Calu3 (cell line): ENCODE data around the gene CHST6. TPM values are rescaled to one million over a fixed set of nuclear protein-coding genes. Genes with fewer than 3 reads are reported as not detected.
"Not testable (repeated sequence)": the region's sequence is repeated elsewhere in the genome, so short reads cannot be mapped to it uniquely, and the experiment has no call there.

Source experiments
- BruUV-seq: library from RNA; stranded (reverse); fragments of 400-500 nt; replicated peaks from 2 replicates; lab custom pipeline; 2021; lab: Mats Ljungman, UMichigan
- CTCF ChIA-PET: fragments of 300-600 bp; sonication (Branson Sonifier 250); formaldehyde crosslinking; loops from one replicate; lab custom pipeline; 2022; ENCODE audit warnings: antibody characterized with exemption; lab: Charles Lee
- DNase-seq: peaks from one replicate; pipeline ENCODE4 v3.0.0; 2022
- H3K27ac Mint-ChIP-seq: one replicate; pipeline ENCODE4 v1.8.0; 2022; ENCODE audit warnings: mixed read lengths; ENCODE audit not compliant: unreplicated experiment
- H3K27me3 Mint-ChIP-seq: one replicate; pipeline ENCODE4 v1.8.0; 2022; ENCODE audit warnings: mixed read lengths; ENCODE audit not compliant: unreplicated experiment
- H3K36me3 Mint-ChIP-seq: one replicate; pipeline ENCODE4 v1.8.0; 2022; ENCODE audit warnings: mild to moderate bottlenecking, moderate library complexity, mixed read lengths; ENCODE audit not compliant: insufficient read depth, unreplicated experiment
- H3K4me1 Mint-ChIP-seq: one replicate; pipeline ENCODE4 v1.8.0; 2022; ENCODE audit warnings: mild to moderate bottlenecking, low read depth, mixed read lengths; ENCODE audit not compliant: unreplicated experiment
- H3K4me3 Mint-ChIP-seq: one replicate; pipeline ENCODE4 v1.8.0; 2022; ENCODE audit warnings: mild to moderate bottlenecking, low read depth, moderate library complexity, mixed read lengths; ENCODE audit not compliant: unreplicated experiment
- H3K9me3 Mint-ChIP-seq: one replicate; pipeline ENCODE4 v1.8.0; 2022; ENCODE audit warnings: low read depth, mixed read lengths; ENCODE audit not compliant: unreplicated experiment
- intact Hi-C: fragments of 100-400 bp; cut with micrococcal nuclease; formaldehyde crosslinking; loops from one replicate; pipeline ENCODE4 v1.10.0; 2022; ENCODE audit not compliant: unreplicated experiment
- total RNA-seq: library from RNA; stranded (reverse); gene quantifications from 2 replicates; pipeline ENCODE4 v1.2.3, GENCODE V29; 2022
- TF ChIP-seq, protein P1 (sequence below): fragments of 200-600 bp; IDR thresholded peaks from one replicate; pipeline ENCODE4 v1.8.0; 2022; ENCODE audit warnings: antibody characterized with exemption; ENCODE audit not compliant: unreplicated experiment

CHST6 gene
- total RNA-seq, 1 experiment from 2014 or later: 4.3 TPM

DNA sequence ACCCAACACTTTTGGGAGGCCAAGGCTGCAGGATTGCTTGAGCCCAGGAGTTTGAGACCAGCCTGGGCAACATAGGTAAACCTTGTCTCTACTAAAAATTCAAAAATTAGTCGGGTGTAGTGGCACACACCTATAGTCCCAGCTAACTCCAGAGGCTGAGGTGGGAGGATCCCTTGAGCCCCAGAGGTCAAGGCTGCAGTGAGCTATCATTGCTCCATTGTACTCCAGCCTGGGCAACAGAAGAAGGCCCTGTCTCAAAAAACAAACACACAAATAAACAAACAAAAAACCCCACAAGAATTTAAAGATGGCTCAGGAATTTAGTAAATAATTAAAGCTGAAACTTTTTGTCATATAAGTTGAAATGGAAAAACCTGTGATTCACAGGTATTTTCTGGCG, 28.5 kb downstream of the CHST6 start:
- DNase-seq: no peak

DNA sequence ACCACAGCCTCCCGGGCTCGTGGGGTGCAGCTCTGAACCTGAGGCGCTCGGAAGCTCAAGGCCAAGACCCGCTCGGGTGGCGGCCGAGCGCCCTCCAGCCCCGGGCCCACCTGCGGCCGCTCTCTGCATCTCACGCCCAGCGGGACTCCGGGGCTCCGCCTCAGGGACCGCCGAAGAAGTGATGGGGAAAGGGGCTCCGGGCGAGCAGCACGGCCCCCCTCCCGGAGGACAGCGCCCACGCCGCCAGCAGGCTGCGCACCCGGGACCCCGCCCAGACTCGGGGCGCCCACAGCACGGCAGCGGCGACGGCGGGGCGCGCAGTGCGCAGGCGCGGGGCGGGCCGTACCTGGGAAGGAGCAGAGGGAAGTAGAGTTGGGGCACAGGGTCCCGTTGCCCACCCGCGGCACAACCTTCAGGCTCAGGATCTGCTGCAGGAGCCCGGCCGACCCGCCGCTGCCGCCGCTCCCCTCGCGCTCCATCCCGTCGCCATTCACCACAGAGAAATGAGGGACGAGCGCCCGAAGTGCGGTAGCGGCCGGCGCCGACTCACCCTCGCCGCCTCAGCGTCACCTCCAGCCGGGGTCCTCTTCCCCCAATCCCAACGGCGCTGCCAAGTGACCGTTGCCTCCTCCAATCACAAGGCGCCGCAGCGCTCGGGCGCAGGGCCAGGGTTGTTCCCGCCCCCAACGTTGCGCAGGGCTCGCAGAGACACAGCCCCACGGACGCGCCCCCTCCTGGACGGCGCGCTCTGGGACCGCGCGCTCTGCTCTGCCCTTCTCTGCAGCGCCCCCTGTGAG, 30.9 kb downstream of the CHST6 start, which contains the start of gene TMEM170A:
Gene TMEM170A, minus strand, starts transcription at position 568 of the 797 bp plus-strand sequence. Its CDS starts 89 bp downstream, at position 479.
- CTCF ChIA-PET: interaction anchor here (0.7 to 2.4 kb wide), 7 partner anchors 11 to 265 kb away, joined by 3 to 13 read pairs (median 4); partner anchors contain the start of gene CFDP1
- BruUV-seq: no TSS peak
- intact Hi-C loops: loop anchor here (5.0 kb wide), 2 partner anchors 158 to 267 kb away; partner anchors contain the start of gene ADAT1
- Mint-ChIP-seq H3K9me3 (no peaks in the 10 kb centered on the region), H3K27ac (peak within 1 kb of the TSS; percentile 83), H3K4me3 (peak within 1 kb of the TSS; percentile 93), H3K4me1 (peaks cover 45% of the 10 kb centered on the region), H3K36me3 (peaks cover 36% of the 10 kb centered on the region), H3K27me3 (no peaks in the 10 kb centered on the region)
- DNase-seq: peak; percentile 100
- TF ChIP-seq, protein P1, sequence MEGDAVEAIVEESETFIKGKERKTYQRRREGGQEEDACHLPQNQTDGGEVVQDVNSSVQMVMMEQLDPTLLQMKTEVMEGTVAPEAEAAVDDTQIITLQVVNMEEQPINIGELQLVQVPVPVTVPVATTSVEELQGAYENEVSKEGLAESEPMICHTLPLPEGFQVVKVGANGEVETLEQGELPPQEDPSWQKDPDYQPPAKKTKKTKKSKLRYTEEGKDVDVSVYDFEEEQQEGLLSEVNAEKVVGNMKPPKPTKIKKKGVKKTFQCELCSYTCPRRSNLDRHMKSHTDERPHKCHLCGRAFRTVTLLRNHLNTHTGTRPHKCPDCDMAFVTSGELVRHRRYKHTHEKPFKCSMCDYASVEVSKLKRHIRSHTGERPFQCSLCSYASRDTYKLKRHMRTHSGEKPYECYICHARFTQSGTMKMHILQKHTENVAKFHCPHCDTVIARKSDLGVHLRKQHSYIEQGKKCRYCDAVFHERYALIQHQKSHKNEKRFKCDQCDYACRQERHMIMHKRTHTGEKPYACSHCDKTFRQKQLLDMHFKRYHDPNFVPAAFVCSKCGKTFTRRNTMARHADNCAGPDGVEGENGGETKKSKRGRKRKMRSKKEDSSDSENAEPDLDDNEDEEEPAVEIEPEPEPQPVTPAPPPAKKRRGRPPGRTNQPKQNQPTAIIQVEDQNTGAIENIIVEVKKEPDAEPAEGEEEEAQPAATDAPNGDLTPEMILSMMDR: peak; percentile 100

More for the DNA sequence above, 28.5 kb downstream of the CHST6 start:
- Mint-ChIP-seq H3K4me3 (no peak overlapping the region), H3K27ac (no peak overlapping the region), H3K4me1 (peaks cover 26% of the 10 kb centered on the region), H3K27me3 (no peaks in the 10 kb centered on the region), H3K9me3 (no peaks in the 10 kb centered on the region), H3K36me3 (peaks cover 25% of the 10 kb centered on the region)
- intact Hi-C loops: no loop called here
- CTCF ChIA-PET: interaction anchor here (1.1 to 1.2 kb wide), 2 partner anchors 33 to 50 kb away, joined by 3 read pairs; no protein-coding TSS in a partner anchor
- TF ChIP-seq, protein P1: no peak
- no TSS peak for BruUV-seq

DNA sequence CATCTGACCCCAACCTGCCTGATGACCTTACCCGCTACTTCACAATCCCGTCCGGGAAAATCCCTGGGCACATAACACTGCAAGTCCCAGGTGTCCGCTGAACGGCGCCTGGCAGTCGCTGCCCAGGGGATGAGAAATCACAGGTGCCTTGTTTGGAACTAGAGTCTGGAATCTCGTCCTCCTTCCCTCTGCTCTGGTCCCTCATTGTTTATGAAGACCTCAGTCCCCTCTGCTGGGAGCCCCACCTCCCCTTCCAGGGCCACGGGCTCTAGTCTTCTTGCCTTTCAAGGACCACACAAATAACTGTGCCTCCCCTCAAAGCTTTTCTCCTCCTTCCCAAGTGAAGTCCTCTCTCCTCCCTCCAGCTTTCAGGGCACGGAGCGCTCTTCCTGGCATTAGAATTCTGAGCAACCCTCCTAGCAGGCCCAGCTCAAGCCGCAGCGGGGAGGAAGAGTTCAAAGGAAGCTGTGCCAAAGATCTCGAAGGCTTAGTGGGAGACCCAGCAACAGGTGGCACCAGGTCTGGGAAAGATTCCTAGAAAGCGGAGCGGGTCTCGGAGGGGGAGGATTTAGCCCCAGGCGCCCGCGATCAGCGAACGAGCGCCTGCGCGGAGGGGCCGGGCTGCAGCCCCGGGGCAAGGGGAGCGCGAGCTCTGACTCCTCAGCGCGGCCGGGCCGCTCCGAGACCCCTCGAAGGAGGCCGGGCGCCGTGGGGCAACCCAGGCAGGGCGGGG, 31.7 kb downstream of the CHST6 start:
- not testable (repeated sequence) for H3K27me3 Mint-ChIP-seq, H3K9me3 Mint-ChIP-seq, BruUV-seq
- peak; percentile 61 for DNase-seq
- CTCF ChIA-PET: interaction anchor here (0.6 to 2.4 kb wide), 5 partner anchors 10 to 264 kb away, joined by 3 to 13 read pairs (median 4); no protein-coding TSS in a partner anchor
- Mint-ChIP-seq H3K4me1 (peaks cover 45% of the 10 kb centered on the region), H3K4me3 (peak overlapping the region; percentile 93), H3K36me3 (peaks cover 36% of the 10 kb centered on the region), H3K27ac (peak overlapping the region; percentile 83)
- intact Hi-C loops: loop anchor here (5.0 kb wide), 2 partner anchors 159 to 266 kb away; partner anchors contain the start of gene ADAT1

DNA sequence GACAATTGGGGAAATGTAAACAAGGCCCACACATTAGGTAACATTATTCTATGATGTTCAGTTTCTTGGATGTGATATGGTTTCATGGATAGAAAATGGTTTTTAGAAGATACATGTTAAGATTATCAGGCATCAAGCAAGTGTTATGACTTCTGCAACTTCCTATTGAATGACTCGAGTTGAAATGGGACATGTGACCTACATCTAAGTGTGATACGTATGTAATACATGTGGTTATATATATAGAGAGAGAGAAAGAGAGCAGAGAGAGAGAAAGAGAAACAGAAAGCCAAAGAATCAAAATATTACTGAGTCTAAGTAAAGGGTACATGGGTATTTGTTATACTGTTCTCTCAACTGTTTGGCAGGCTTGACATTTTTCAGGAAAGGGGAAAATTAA, 32.4 kb downstream of the CHST6 start:
- peak overlapping the region; percentile 93 for H3K4me3 Mint-ChIP-seq
- peaks cover 45% of the 10 kb centered on the region for H3K4me1 Mint-ChIP-seq
- H3K27ac Mint-ChIP-seq: peak overlapping the region; percentile 83
- TF ChIP-seq, protein P1: no peak
- H3K36me3 Mint-ChIP-seq: peaks cover 36% of the 10 kb centered on the region
- H3K27me3 Mint-ChIP-seq: no peaks in the 10 kb centered on the region
- no TSS peak for BruUV-seq
- intact Hi-C loops: loop anchor here (5.0 kb wide), 2 partner anchors 159 to 266 kb away; partner anchors contain the start of gene ADAT1
- no peak for DNase-seq
- H3K9me3 Mint-ChIP-seq: no peaks in the 10 kb centered on the region
- CTCF ChIA-PET: interaction anchor here (0.7 kb wide), 1 partner anchor 54 kb away, joined by 6 read pairs; no protein-coding TSS in a partner anchor
